M059J (cell line): ENCODE results near the gene MCM10. TPM values are rescaled to one million over a fixed set of nuclear protein-coding genes. Genes with fewer than 3 reads are reported as not detected.

Experiments used
- DNase-seq: peaks from one replicate; pipeline ENCODE4 v3.0.0-alpha.2; 2012; ENCODE audit warnings: low read depth
- total RNA-seq: library from RNA; depleted of rRNA; stranded (reverse); fragments of >200 nt; shearing (Covaris generic); gene quantifications from 2 replicates; pipeline ENCODE4 v1.2.3, GENCODE V29; 2014

The MCM10 gene
- total RNA-seq, 1 experiment from 2014 or later = 11.6 TPM

GRCh38 chr10:13165177-13165576 lies 3.8 kb downstream of the MCM10 start:
- no peak for DNase-seq

- no peak for DNase-seq
Observed at GRCh38 chr10:13167568-13167967, 6.2 kb downstream of the MCM10 start.

DNA sequence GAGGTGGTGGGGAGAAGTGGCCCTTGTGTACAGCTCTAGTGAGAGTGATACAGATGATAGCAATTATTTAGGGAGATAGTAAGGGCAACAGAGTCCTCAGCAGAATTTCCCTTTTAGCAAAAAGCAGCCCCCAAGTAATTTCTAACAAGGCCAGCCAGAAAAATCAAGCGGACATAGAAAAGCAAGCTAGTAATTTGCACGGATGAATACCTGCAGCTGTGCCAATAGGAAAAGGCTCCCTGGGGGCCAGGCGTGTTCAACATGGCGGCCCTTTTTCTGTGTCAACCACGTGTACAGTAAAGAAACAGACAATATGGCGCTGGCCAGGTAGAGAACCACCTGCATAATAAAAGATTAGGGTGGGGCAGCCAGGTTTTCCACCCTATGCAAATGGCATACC lies 7.4 kb downstream of the MCM10 start:
- DNase-seq = no peak

- no peak for DNase-seq
Observed at GRCh38 chr10:13173616-13174015, 12.3 kb downstream of the MCM10 start.

DNA sequence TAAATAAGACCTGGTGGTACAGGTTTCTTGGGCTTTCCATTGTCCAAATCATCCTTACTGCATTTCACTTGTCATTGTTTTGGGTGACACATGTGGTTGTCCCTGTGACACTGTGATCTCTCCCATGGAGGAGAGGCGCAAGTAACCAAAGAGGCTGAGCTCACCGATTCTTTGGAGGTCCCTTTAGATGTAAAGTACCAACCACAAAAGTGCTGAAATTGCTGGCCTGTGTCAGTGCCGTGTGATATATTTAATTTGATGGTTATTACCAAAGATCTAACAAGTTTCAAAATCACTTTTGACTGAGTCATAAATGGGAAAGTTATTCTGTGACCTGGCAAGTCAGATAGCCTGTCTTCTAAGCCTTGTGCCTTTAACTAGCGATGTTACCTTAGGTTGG lies 19.4 kb downstream of the MCM10 start:
- DNase-seq = no peak

DNA sequence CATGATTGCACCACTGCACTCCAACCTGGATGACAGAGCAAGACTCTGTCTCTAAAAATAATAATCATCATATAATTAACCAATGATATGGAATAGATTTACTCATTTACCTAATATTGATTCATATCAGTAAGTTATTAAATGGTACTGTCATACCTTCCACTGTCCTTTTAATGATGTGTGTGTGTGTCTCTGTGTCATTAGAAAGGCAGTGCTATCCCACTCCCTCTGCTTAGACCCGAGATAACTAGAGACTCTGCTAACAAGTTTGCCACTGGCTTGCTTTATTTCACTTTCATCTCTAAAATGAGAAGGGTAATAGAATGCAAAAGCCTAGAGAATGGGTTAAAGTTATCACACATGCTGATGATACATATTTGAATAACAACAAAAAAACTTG lies 21.1 kb downstream of the MCM10 start:
- no peak for DNase-seq

GRCh38 chr10:13183625-13184024 lies 22.3 kb downstream of the MCM10 start:
- no peak for DNase-seq

GRCh38 chr10:13184276-13184675 lies 22.9 kb downstream of the MCM10 start:
- no peak for DNase-seq

- DNase-seq = no peak
Observed at GRCh38 chr10:13184730-13185514, 23.6 kb downstream of the MCM10 start.

- DNase-seq = no peak
Observed at GRCh38 chr10:13187135-13187534, 25.8 kb downstream of the MCM10 start.

- no peak for DNase-seq
Observed at GRCh38 chr10:13188593-13188992, 27.2 kb downstream of the MCM10 start.

GRCh38 chr10:13189961-13190360 lies 28.6 kb downstream of the MCM10 start:
- no peak for DNase-seq

GRCh38 chr10:13190816-13191215 lies 29.5 kb downstream of the MCM10 start:
- DNase-seq = no peak

DNA sequence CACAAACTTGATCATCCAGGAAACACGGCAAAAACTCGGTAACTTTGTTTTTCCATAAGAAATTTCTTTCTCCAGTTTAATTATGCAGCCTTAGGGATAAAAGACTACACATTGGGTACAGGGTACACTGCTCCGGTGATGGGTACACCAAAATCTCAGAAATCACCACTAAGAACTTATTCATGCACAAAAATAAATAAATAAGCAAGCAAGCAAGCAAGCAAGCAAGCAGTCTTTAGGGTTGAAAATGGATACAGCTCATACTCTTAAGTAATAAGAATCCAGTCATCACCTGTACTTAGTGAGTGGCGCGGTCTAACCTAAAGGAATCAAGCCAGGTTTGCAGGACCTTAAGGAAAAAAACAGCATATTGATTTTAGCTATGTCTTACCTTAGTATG lies 30.0 kb downstream of the MCM10 start:
- DNase-seq = no peak

- DNase-seq = no peak
Observed at GRCh38 chr10:13193637-13194036, 32.3 kb downstream of the MCM10 start.

- DNase-seq = no peak
Observed at GRCh38 chr10:13195016-13195415, 33.7 kb downstream of the MCM10 start.

GRCh38 chr10:13201132-13201531 lies 39.8 kb downstream of the MCM10 start:
- peak; percentile 26 for DNase-seq

DNA sequence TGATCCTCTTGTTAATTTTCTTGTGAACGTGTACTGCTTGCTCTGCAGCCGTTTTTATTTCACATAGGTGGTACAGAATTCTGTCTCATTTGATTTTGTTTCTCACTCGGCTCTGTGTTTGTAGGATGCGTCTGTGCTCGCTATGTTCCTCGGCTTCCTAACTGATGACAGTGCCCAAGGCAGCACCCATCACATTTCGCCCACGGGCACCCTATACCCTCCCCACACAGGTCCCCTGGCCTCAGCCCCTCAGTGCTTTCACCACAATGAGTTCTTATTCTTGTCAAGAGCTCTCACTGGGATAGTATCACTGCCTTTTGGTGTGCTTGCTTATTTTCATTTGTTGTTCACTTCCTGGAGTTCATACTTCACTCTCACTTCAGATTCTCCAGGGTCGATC lies 44.7 kb downstream of the MCM10 start:
- DNase-seq = no peak

- no peak for DNase-seq
Observed at GRCh38 chr10:13206546-13207443, 45.4 kb downstream of the MCM10 start.

- no peak for DNase-seq
Observed at GRCh38 chr10:13213163-13213562, 51.8 kb downstream of the MCM10 start.

DNA sequence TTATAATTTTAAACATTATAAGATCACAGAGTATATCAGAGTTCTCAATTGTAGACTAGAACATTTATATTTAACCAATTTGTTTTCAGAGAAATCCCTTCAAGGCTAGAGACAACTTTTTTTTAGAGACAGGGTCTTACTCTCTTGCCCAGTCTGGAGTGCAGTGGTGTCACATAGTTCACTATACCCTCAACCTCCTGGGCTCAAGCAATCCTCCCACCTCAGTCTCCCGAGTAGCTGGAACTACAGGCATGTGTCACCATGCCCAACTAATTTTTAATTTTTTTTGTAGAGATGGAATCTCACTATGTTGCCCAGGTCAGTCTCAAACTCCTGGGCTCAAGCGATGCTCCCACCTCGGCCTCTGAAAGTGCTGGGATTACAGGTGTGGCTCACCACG lies 57.5 kb downstream of the MCM10 start:
- DNase-seq = no peak

- peak; percentile 15 for DNase-seq
Observed at GRCh38 chr10:13219685-13220670, 58.6 kb downstream of the MCM10 start.
